Spleen (tissue), 11 donors: Measurements from ENCODE around the gene CD1C. TPM values are rescaled to one million over a fixed set of nuclear protein-coding genes. Genes with fewer than 3 reads are reported as not detected.

ENCODE experiments used
- DNase-seq: peaks from one replicate; pipeline ENCODE4 v3.0.0-alpha.2; 2020
- H3K27ac ChIP-seq, 8 donors: fragments of 200-600 bp; sonication (generic) in 7 of 8; 1 replicate in 4 of 8; 2 replicates in 4 of 8; pipeline versions ENCODE4 v1.5.0 to v1.8.0; 2016 to 2021; ENCODE audit warnings: inconsistent platforms in 4 of 8, mild to moderate bottlenecking in 4 of 8, moderate library complexity in 1 of 8
- H3K27me3 ChIP-seq, 7 donors: fragments of 200-600 bp; sonication (generic) in 6 of 7; replicated peaks in 1 of 7; 1 replicate in 4 of 7; 2 replicates in 3 of 7; pipeline versions ENCODE4 v1.5.0 to v1.8.0; 2016 to 2021; ENCODE audit warnings: inconsistent platforms in 3 of 7, mild to moderate bottlenecking in 1 of 7
- H3K36me3 ChIP-seq, 6 donors: fragments of 200-600 bp; sonication (generic) in 5 of 6; 1 replicate in 4 of 6; 2 replicates in 2 of 6; pipeline versions ENCODE4 v1.5.0 to v1.8.0; 2016 to 2021; ENCODE audit warnings: inconsistent platforms in 2 of 6
- H3K4me1 ChIP-seq, 6 donors: fragments of 200-600 bp; sonication (generic) in 5 of 6; 1 replicate in 3 of 6; 2 replicates in 3 of 6; pipeline versions ENCODE4 v1.5.0 to v1.8.0; 2016 to 2021; ENCODE audit warnings: inconsistent platforms in 3 of 6
- H3K4me3 ChIP-seq, 8 donors: fragments of 200-600 bp; sonication (generic) in 7 of 8; 1 replicate in 4 of 8; 2 replicates in 4 of 8; pipeline versions ENCODE4 v1.5.0 to v1.8.0; 2016 to 2021; ENCODE audit warnings: inconsistent platforms in 4 of 8, mild to moderate bottlenecking in 4 of 8, moderate library complexity in 2 of 8
- H3K9me3 ChIP-seq, 8 donors: fragments of 200-600 bp; sonication (generic) in 7 of 8; 1 replicate in 4 of 8; 2 replicates in 4 of 8; pipeline versions ENCODE4 v1.5.0 to v1.8.0; 2016 to 2021; ENCODE audit warnings: inconsistent platforms in 4 of 8
- POLR2A ChIP-seq, 3 donors: fragments of 450-650 bp; IDR thresholded peaks; one replicate each; pipeline ENCODE4 v1.5.1; 2017; ENCODE audit warnings: antibody characterized with exemption in 3 of 3, mild to moderate bottlenecking in 1 of 3
- POLR2AphosphoS5 ChIP-seq, 3 donors: sonication (generic); formaldehyde crosslinking; IDR thresholded peaks; one replicate each; pipeline ENCODE4 v1.5.1; 2017; ENCODE audit warnings: antibody characterized with exemption in 3 of 3
- WGBS, 5 donors: extraction: QIAGEN DNeasy Blood & Tissue Kit in 3 of 5; methylation state at CpG; one replicate each; pipeline versions ENCODE4 v1.1.5 to v1.1.7; 2013 to 2018; 5-methylcytosine and 5-hydroxymethylcytosine counted together
- intact Hi-C: fragments of 100-400 bp; cut with DNase I; formaldehyde crosslinking; loops from one replicate; pipeline ENCODE4 v1.15.0; 2023; ENCODE audit warnings: low total_unique reads
- polyA plus RNA-seq, 3 donors: library from polyadenylated mRNA; stranded (reverse); fragments of 200-250 nt; gene quantifications; one replicate each; pipeline ENCODE4 v1.2.1, GENCODE V29; 2013
- total RNA-seq, 7 donors: library from RNA; depleted of rRNA in 3 of 7; stranded (reverse); fragments of >200 nt in 3 of 7; fragmentation: NEBNext Ultra II Directional in 4 of 7; extraction: Animal tissue kit (Norgen Biotek cat#: 25700) in 4 of 7; gene quantifications; one replicate each; pipeline versions ENCODE4 v1.1.0 to v1.2.1, GENCODE V29; 2016 to 2021
- TF ChIP-seq, protein P1 (sequence below), 11 experiments: fragments of 200-600 bp in 7 of 11; fragments of 450-650 bp in 4 of 11; sonication (generic) in 4 of 11; IDR thresholded peaks in 8 of 11; conservative IDR thresholded peaks in 3 of 11; 1 replicate in 7 of 11; 2 replicates in 4 of 11; pipeline versions ENCODE4 v1.4.0 to v1.8.0; 2016 to 2021; ENCODE audit warnings: antibody characterized with exemption in 11 of 11, inconsistent platforms in 4 of 11, mild to moderate bottlenecking in 1 of 11
- donor health status: healthy with polysubstance abuse.
- donor health status: DM: no; HTN: no; CAD: no; lungs with moderate emphysema.
- donor health status: DM: no; HTN: no; CAD: no.
- donor health status: Bipolar disorder and iron deficiency.
- donor health status: healthy.
- donor health status: DM: no; HTN: no; CAD: no.
- donor health status: DM: yes; HTN: yes; CAD: no.

CD1C gene
- total and polyA plus RNA-seq, 10 donors = 15.0 to 85.3 (median 26.0) TPM

- Histone ChIP-seq H3K4me1 (peaks cover 0 to 61% (median 19%) of the 10 kb centered on the region in 6 donors), H3K9me3 (no peaks in the 10 kb centered on the region), H3K27ac (no peak overlapping the region), H3K36me3 (no peaks in the 10 kb centered on the region), H3K27me3 (no peaks in the 10 kb centered on the region), H3K4me3 (no peak overlapping the region)
- DNase-seq = no peak
- intact Hi-C loops = no loop called here
- 64 to 73% (median 66%) methylated on average over 3 of the region's 3 CpGs for WGBS, 5 donors
- TF ChIP-seq POLR2A (IDR thresholded peaks at IDR 0.05) = no peak
- TF ChIP-seq POLR2AphosphoS5 (IDR thresholded peaks at IDR 0.05) = no peak
- TF ChIP-seq, protein P1, sequence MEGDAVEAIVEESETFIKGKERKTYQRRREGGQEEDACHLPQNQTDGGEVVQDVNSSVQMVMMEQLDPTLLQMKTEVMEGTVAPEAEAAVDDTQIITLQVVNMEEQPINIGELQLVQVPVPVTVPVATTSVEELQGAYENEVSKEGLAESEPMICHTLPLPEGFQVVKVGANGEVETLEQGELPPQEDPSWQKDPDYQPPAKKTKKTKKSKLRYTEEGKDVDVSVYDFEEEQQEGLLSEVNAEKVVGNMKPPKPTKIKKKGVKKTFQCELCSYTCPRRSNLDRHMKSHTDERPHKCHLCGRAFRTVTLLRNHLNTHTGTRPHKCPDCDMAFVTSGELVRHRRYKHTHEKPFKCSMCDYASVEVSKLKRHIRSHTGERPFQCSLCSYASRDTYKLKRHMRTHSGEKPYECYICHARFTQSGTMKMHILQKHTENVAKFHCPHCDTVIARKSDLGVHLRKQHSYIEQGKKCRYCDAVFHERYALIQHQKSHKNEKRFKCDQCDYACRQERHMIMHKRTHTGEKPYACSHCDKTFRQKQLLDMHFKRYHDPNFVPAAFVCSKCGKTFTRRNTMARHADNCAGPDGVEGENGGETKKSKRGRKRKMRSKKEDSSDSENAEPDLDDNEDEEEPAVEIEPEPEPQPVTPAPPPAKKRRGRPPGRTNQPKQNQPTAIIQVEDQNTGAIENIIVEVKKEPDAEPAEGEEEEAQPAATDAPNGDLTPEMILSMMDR (IDR thresholded peaks at IDR 0.05 in 8 of 11, conservative IDR thresholded peaks at IDR 0.05 in 3 of 11) = peak in 9 of 11 experiments; percentile 28 to 55 (median 41)
Observed at GRCh38 chr1:158329733-158330132, 40.0 kb downstream of the CD1C start.

DNA sequence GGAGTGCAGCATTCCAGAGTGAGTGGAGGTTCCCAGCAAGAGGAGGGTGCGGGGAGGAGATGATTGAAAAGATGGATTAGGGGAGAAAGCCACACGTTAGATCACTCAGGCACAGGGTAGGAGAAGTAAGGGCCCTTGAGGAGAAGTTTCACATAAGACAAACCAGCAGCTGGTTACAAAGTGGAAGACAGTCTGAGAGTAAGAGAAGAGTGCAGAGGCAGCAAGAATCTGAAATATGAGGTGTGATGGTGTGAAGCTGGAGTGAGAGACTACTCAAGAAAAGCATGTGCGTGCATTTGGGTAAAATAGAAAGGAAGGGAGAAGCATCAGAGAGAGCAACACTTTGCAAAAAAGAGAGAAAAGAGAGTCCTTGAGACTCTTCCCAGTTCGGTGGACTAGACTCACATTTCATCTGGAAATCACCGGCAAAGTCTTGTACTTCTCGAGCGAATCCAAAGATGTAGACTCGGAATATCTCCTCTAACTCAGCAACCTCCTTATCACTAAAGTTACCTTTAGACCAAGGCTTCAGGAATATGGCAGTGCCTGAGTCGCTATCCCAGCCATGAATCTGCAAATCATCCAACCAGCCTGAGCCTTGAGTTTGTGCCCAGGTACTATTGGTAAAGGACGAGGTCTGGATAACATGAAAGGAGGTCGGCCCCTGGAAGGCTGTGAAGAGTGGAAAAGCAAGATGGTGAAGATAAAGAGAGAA lies 40.8 kb downstream of the CD1C start:
- peaks cover 0 to 66% (median 20%) of the 10 kb centered on the region in 6 donors for H3K4me1 ChIP-seq
- no peaks in the 10 kb centered on the region for H3K9me3 ChIP-seq
- H3K27me3 ChIP-seq = no peaks in the 10 kb centered on the region
- intact Hi-C loops = no loop called here
- 77 to 86% (median 83%) methylated on average over 11 of the region's 11 CpGs for WGBS, 5 donors
- TF ChIP-seq, protein P1 (IDR thresholded peaks at IDR 0.05 in 8 of 11, conservative IDR thresholded peaks at IDR 0.05 in 3 of 11) = no peak
- TF ChIP-seq POLR2A (IDR thresholded peaks at IDR 0.05) = no peak
- no peak overlapping the region for H3K4me3 ChIP-seq
- H3K36me3 ChIP-seq = no peaks in the 10 kb centered on the region
- H3K27ac ChIP-seq = no peak overlapping the region
- DNase-seq = no peak

- Histone ChIP-seq H3K9me3 (no peaks in the 10 kb centered on the region), H3K4me1 (peaks cover 0 to 66% (median 20%) of the 10 kb centered on the region in 6 donors), H3K27ac (no peak overlapping the region), H3K27me3 (peaks cover 0 to 2% (median 0%) of the 10 kb centered on the region in 7 donors), H3K4me3 (no peak overlapping the region), H3K36me3 (no peaks in the 10 kb centered on the region)
- intact Hi-C loops = no loop called here
- no peak for TF ChIP-seq POLR2AphosphoS5 (IDR thresholded peaks at IDR 0.05)
- 73 to 96% (median 92%) methylated on average over 1 of the region's 1 CpG for WGBS, 5 donors
- no peak for DNase-seq
Observed at GRCh38 chr1:158331106-158331425, 41.3 kb downstream of the CD1C start.

- no peaks in the 10 kb centered on the region for H3K9me3 ChIP-seq
- peaks cover 0 to 66% (median 20%) of the 10 kb centered on the region in 6 donors for H3K4me1 ChIP-seq
- intact Hi-C loops = no loop called here
- no peak within 1 kb of the TSS for H3K27ac ChIP-seq
- WGBS, 5 donors = 86 to 96% (median 92%) methylated on average over 2 of the region's 2 CpGs
- no peaks in the 10 kb centered on the region for H3K36me3 ChIP-seq
- peaks cover 0 to 7% (median 0%) of the 10 kb centered on the region in 7 donors for H3K27me3 ChIP-seq
- DNase-seq = no peak
- TF ChIP-seq POLR2A (IDR thresholded peaks at IDR 0.05) = no peak
- no peak for TF ChIP-seq POLR2AphosphoS5 (IDR thresholded peaks at IDR 0.05)
- TF ChIP-seq, protein P1 (IDR thresholded peaks at IDR 0.05 in 8 of 11, conservative IDR thresholded peaks at IDR 0.05 in 3 of 11) = no peak
- H3K4me3 ChIP-seq = no peak within 1 kb of the TSS
Observed at GRCh38 chr1:158331481-158332150, 41.9 kb downstream of the CD1C start, which contains the start of gene CD1B. TSS of gene CD1B (minus strand) at chr1:158331531. CDS start at chr1:158331423, 108 bp downstream.
